DOHH2 (cell line): ENCODE results near the gene REEP1.

Experiments
- H3F3A ChIP-seq: fragments of 200-600 bp; sonication (generic), shearing (Covaris generic); 2 replicates; pipeline ENCODE4 v1.6.0; 2016; ENCODE audit warnings: antibody characterized with exemption, mild to moderate bottlenecking; ENCODE audit not compliant: control insufficient read depth, insufficient read depth
- H3K27ac ChIP-seq: fragments of 200-600 bp; sonication (generic); 2 replicates; pipeline ENCODE4 v1.5.1; 2014; ENCODE audit warnings: low read depth, mild to moderate bottlenecking, low read length, moderate library complexity
- H3K27me3 ChIP-seq: fragments of 200-600 bp; sonication (generic); 2 replicates; pipeline ENCODE4 v1.6.1; 2014; ENCODE audit warnings: mild to moderate bottlenecking, low read length, mixed read lengths; ENCODE audit not compliant: control insufficient read depth
- H3K36me3 ChIP-seq: fragments of 200-600 bp; sonication (generic); 2 replicates; pipeline ENCODE4 v1.6.1; 2014; ENCODE audit warnings: mild to moderate bottlenecking, low read length, moderate library complexity, mixed read lengths; ENCODE audit not compliant: control insufficient read depth
- H3K4me1 ChIP-seq: fragments of 200-600 bp; sonication (generic); 2 replicates; pipeline ENCODE4 v1.6.1; 2014; ENCODE audit warnings: mild to moderate bottlenecking, low read length, mixed read lengths; ENCODE audit not compliant: control insufficient read depth
- H3K4me2 ChIP-seq: fragments of 200-600 bp; sonication (generic); 2 replicates; pipeline ENCODE4 v1.6.0; 2014; ENCODE audit warnings: mild to moderate bottlenecking, low read length, moderate library complexity
- H3K4me3 ChIP-seq: fragments of 200-600 bp; sonication (generic); 2 replicates; pipeline ENCODE4 v1.5.1; 2014; ENCODE audit warnings: mild to moderate bottlenecking, low read length, mixed read lengths
- H3K79me2 ChIP-seq: fragments of 200-600 bp; sonication (generic); 2 replicates; pipeline ENCODE4 v1.6.1; 2014; ENCODE audit warnings: mild to moderate bottlenecking, low read length, mixed read lengths; ENCODE audit not compliant: control insufficient read depth
- H3K9me2 ChIP-seq: fragments of 200-600 bp; sonication (generic); replicated peaks from 2 replicates; pipeline ENCODE4 v1.6.1; 2014; ENCODE audit warnings: mild to moderate bottlenecking, low read length, mixed read lengths; ENCODE audit not compliant: control insufficient read depth
- H3K9me3 ChIP-seq: fragments of 200-600 bp; sonication (generic); 2 replicates; pipeline ENCODE4 v1.6.1; 2014; ENCODE audit warnings: antibody characterized with exemption, low read length, mixed read lengths; ENCODE audit not compliant: control insufficient read depth, insufficient read depth
- H4K20me1 ChIP-seq: fragments of 200-600 bp; sonication (generic); 2 replicates; pipeline ENCODE4 v1.6.0; 2014; ENCODE audit warnings: low read depth, mild to moderate bottlenecking, antibody characterized with exemption, low read length, moderate library complexity; ENCODE audit not compliant: control insufficient read depth, insufficient read depth
- EZH2phosphoT487 ChIP-seq: fragments of 200-600 bp; sonication (generic); IDR thresholded peaks from 2 replicates; pipeline ENCODE4 v1.6.1; 2017; ENCODE audit warnings: borderline replicate concordance, mild to moderate bottlenecking, antibody characterized with exemption, low read length, moderate library complexity, mixed read lengths
- TF ChIP-seq, protein P1 (sequence below): fragments of 200-600 bp; sonication (generic); IDR thresholded peaks from one replicate; pipeline ENCODE4 v1.5.1; 2014; ENCODE audit warnings: antibody characterized with exemption, mild to moderate bottlenecking, low read depth, low read length; ENCODE audit not compliant: poor library complexity, severe bottlenecking

The REEP1 gene

GRCh38 chr2:86308984-86309695 lies 28.3 kb downstream of the REEP1 start:
- H3K4me1 ChIP-seq: no peaks in the 10 kb centered on the region
- H3K9me2 ChIP-seq: no peaks in the 10 kb centered on the region
- no peaks in the 10 kb centered on the region for H3K36me3 ChIP-seq
- no peaks in the 10 kb centered on the region for H3K79me2 ChIP-seq
- H4K20me1 ChIP-seq: no peaks in the 10 kb centered on the region
- H3F3A ChIP-seq: no peaks in the 10 kb centered on the region
- peaks cover 12% of the 10 kb centered on the region; the same call in 1 of the 2 replicates for H3K27me3 ChIP-seq
- no peaks in the 10 kb centered on the region for H3K9me3 ChIP-seq
- TF ChIP-seq, protein P1, sequence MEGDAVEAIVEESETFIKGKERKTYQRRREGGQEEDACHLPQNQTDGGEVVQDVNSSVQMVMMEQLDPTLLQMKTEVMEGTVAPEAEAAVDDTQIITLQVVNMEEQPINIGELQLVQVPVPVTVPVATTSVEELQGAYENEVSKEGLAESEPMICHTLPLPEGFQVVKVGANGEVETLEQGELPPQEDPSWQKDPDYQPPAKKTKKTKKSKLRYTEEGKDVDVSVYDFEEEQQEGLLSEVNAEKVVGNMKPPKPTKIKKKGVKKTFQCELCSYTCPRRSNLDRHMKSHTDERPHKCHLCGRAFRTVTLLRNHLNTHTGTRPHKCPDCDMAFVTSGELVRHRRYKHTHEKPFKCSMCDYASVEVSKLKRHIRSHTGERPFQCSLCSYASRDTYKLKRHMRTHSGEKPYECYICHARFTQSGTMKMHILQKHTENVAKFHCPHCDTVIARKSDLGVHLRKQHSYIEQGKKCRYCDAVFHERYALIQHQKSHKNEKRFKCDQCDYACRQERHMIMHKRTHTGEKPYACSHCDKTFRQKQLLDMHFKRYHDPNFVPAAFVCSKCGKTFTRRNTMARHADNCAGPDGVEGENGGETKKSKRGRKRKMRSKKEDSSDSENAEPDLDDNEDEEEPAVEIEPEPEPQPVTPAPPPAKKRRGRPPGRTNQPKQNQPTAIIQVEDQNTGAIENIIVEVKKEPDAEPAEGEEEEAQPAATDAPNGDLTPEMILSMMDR: no peak
- TF ChIP-seq EZH2phosphoT487: no peak
- H3K4me3 ChIP-seq: no peak overlapping the region
- no peak overlapping the region for H3K4me2 ChIP-seq
- no peak overlapping the region for H3K27ac ChIP-seq

DNA sequence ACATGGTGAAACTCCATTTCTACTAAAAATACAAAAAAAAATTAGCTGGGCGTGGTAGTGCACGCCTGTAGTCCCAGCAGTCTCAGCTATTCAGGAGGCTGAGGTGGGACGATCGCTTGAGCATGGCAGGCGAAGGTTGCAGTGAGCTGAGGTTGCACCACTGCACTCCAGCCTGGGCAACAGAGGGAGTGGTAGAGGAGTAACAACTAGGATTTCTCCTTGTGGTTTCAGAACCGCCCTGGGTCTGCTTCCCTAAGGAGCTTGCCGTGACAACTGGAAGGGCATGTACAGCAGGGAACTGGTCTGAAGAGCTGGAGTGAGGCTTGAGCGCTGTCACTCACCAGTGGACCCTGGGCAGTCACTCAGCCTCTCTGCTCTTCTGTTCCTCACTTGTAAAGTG lies 29.1 kb downstream of the REEP1 start:
- H3K79me2 ChIP-seq: no peaks in the 10 kb centered on the region
- no peak overlapping the region for H3K27ac ChIP-seq
- no peaks in the 10 kb centered on the region for H3K9me2 ChIP-seq
- H3K36me3 ChIP-seq: no peaks in the 10 kb centered on the region
- H3K4me1 ChIP-seq: no peaks in the 10 kb centered on the region
- peaks cover 15% of the 10 kb centered on the region; the same call in 1 of the 2 replicates for H3K27me3 ChIP-seq
- H3F3A ChIP-seq: no peaks in the 10 kb centered on the region
- no peaks in the 10 kb centered on the region for H4K20me1 ChIP-seq
- no peak overlapping the region for H3K4me3 ChIP-seq
- TF ChIP-seq EZH2phosphoT487: no peak
- TF ChIP-seq, protein P1: no peak
- H3K4me2 ChIP-seq: no peak overlapping the region
- no peaks in the 10 kb centered on the region for H3K9me3 ChIP-seq

GRCh38 chr2:86307431-86307830 lies 30.0 kb downstream of the REEP1 start:
- H4K20me1 ChIP-seq: no peaks in the 10 kb centered on the region
- H3K79me2 ChIP-seq: no peaks in the 10 kb centered on the region
- no peaks in the 10 kb centered on the region for H3K9me3 ChIP-seq
- no peak overlapping the region for H3K4me3 ChIP-seq
- H3K27ac ChIP-seq: no peak overlapping the region
- no peaks in the 10 kb centered on the region for H3K9me2 ChIP-seq
- H3K27me3 ChIP-seq: peaks cover 15% of the 10 kb centered on the region; the same call in 1 of the 2 replicates
- H3K4me2 ChIP-seq: no peak overlapping the region
- no peaks in the 10 kb centered on the region for H3K4me1 ChIP-seq
- H3F3A ChIP-seq: no peaks in the 10 kb centered on the region
- no peaks in the 10 kb centered on the region for H3K36me3 ChIP-seq
- TF ChIP-seq EZH2phosphoT487: no peak
- TF ChIP-seq, protein P1: no peak
